A549 (cell line): ENCODE data around the gene EXOSC1. TPM values are rescaled to one million over a fixed set of nuclear protein-coding genes. Genes with fewer than 3 reads are reported as not detected.

Experiments used
- ATAC-seq, 2 experiments: fragments of 200-7000 bp in 1 of 2; fragments of >200 bp in 1 of 2; cut with Nextera tagmentation in 1 of 2; cut with Tn5 transposase in 1 of 2; 3 replicates each; pipeline versions ENCODE4 v1.8.0 to v1.9.1; 2018 to 2020; ENCODE audit warnings: mild to moderate bottlenecking in 1 of 2, moderate library complexity in 1 of 2
- CTCF ChIA-PET: fragments of 300-600 bp; sonication (Branson Sonifier 250); formaldehyde crosslinking; extraction: SDS; loops from one replicate; lab custom pipeline; 2021; ENCODE audit warnings: antibody characterized with exemption, inconsistent platforms; lab: Yijun Ruan, JAX
- POLR2A ChIA-PET: fragments of 350-600 bp; formaldehyde crosslinking; extraction: SDS; loops from one replicate; lab custom pipeline; 2021; ENCODE audit warnings: antibody characterized with exemption, inconsistent platforms; lab: Yijun Ruan, JAX
- DNase-seq, 2 experiments: peaks; one replicate each; pipeline versions ENCODE4 v3.0.0 to v3.0.0-alpha.2; 2011 to 2016; ENCODE audit warnings: low read depth in 1 of 2, low spot score in 1 of 2
- FAIRE-seq: peaks from 2 replicates; lab custom pipeline; 2011; peaks lifted over from hg19 to GRCh38; lab: Jason Lieb, UNC
- H3K27ac ChIP-seq, 2 experiments: fragments of >200 bp; sonication (Bioruptor Twin); formaldehyde crosslinking; 3 replicates each; pipeline ENCODE4 v1.5.1; 2016 to 2017
- H3K4me1 ChIP-seq: fragments of >200 bp; sonication (Bioruptor Twin); formaldehyde crosslinking; 3 replicates; pipeline ENCODE4 v1.6.1; 2016
- H3K4me2 ChIP-seq: fragments of >200 bp; sonication (Bioruptor Twin); formaldehyde crosslinking; 3 replicates; pipeline ENCODE4 v1.6.1; 2016
- H3K4me3 ChIP-seq: fragments of >200 bp; sonication (Bioruptor Twin); formaldehyde crosslinking; 3 replicates; pipeline ENCODE4 v1.5.1; 2016
- H3K9me3 ChIP-seq: fragments of >200 bp; sonication (Bioruptor Twin); formaldehyde crosslinking; 3 replicates; pipeline ENCODE4 v1.6.1; 2016
- BHLHE40 ChIP-seq: IDR thresholded peaks from 2 replicates; pipeline ENCODE4 v1.6.1; 2012; ENCODE audit warnings: low read depth, low read length, inconsistent platforms
- CBX2 ChIP-seq: fragments of 200-600 bp; sonication (generic); IDR thresholded peaks from 2 replicates; pipeline ENCODE4 v1.6.1; 2016; ENCODE audit warnings: low read depth, mild to moderate bottlenecking, borderline replicate concordance
- CHD2 ChIP-seq: fragments of 150-350 bp; IDR thresholded peaks from 2 replicates; pipeline ENCODE4 v1.6.1; 2014; ENCODE audit warnings: low read length; ENCODE audit not compliant: partially characterized antibody
- CTCF ChIP-seq: fragments of >200 bp; sonication (Bioruptor Twin); formaldehyde crosslinking; IDR thresholded peaks from 3 replicates; pipeline ENCODE4 v1.5.1; 2016
- EHMT2 ChIP-seq: fragments of 200-600 bp; sonication (generic); IDR thresholded peaks from 2 replicates; pipeline ENCODE4 v1.6.1; 2016; ENCODE audit warnings: antibody characterized with exemption, low read depth, mild to moderate bottlenecking, moderate library complexity
- EP300 ChIP-seq, 2 experiments: fragments of >200 bp; sonication (Bioruptor Twin); formaldehyde crosslinking; IDR thresholded peaks; 2 replicates in 1 of 2; 3 replicates in 1 of 2; pipeline ENCODE4 v1.6.1; 2016 to 2017
- ESRRA ChIP-seq: fragments of 150-350 bp; IDR thresholded peaks from 2 replicates; pipeline ENCODE4 v1.6.1; 2014; ENCODE audit warnings: mild to moderate bottlenecking, low read length, borderline replicate concordance
- FOSB ChIP-seq: fragments of 250-450 bp; sonication (Bioruptor Pico); IDR thresholded peaks from 2 replicates; pipeline ENCODE4 v1.5.0; 2020; ENCODE audit warnings: mild to moderate bottlenecking, moderate library complexity
- FOSL2 ChIP-seq, 2 experiments: fragments of 450-650 bp in 1 of 2; fragments of >200 bp in 1 of 2; sonication (Bioruptor Twin) in 1 of 2; formaldehyde crosslinking; IDR thresholded peaks; 2 replicates each; pipeline versions ENCODE4 v1.5.0 to v1.6.1; 2016 to 2020; ENCODE audit warnings: mild to moderate bottlenecking in 1 of 2, moderate library complexity in 1 of 2
- GATA3 ChIP-seq: IDR thresholded peaks from 2 replicates; pipeline ENCODE4 v1.6.1; 2012; ENCODE audit warnings: borderline replicate concordance
- HDAC2 ChIP-seq: fragments of 200-600 bp; sonication (generic); IDR thresholded peaks from 2 replicates; pipeline ENCODE4 v1.6.1; 2016
- HOXA7 ChIP-seq: fragments of 250-450 bp; sonication (Bioruptor Pico); IDR thresholded peaks from 2 replicates; pipeline ENCODE4 v1.5.0; 2020; ENCODE audit warnings: mild to moderate bottlenecking, moderate library complexity
- JUN ChIP-seq, 2 experiments: fragments of >200 bp; sonication (Bioruptor Twin); formaldehyde crosslinking; IDR thresholded peaks; 2 replicates in 1 of 2; 3 replicates in 1 of 2; pipeline ENCODE4 v1.6.1; 2016 to 2017
- JUNB ChIP-seq: fragments of >200 bp; sonication (Bioruptor Twin); formaldehyde crosslinking; IDR thresholded peaks from 2 replicates; pipeline ENCODE4 v1.6.1; 2016
- KDM5A ChIP-seq: fragments of 200-600 bp; sonication (generic); IDR thresholded peaks from 2 replicates; pipeline ENCODE4 v1.6.1; 2016; ENCODE audit warnings: antibody characterized with exemption, mild to moderate bottlenecking
- MAFK ChIP-seq: fragments of 450-650 bp; IDR thresholded peaks from 2 replicates; pipeline ENCODE4 v1.6.1; 2014; ENCODE audit not compliant: partially characterized antibody
- MAZ ChIP-seq: fragments of 150-350 bp; IDR thresholded peaks from 2 replicates; pipeline ENCODE4 v1.6.1; 2014; ENCODE audit warnings: antibody characterized with exemption, low read depth, low read length, borderline replicate concordance
- NFE2L2 ChIP-seq: fragments of 150-350 bp; conservative IDR thresholded peaks from 2 replicates; pipeline ENCODE4 v1.6.1; 2014; ENCODE audit warnings: low read length
- RAD21 ChIP-seq, 2 experiments: fragments of >200 bp in 1 of 2; sonication (Bioruptor Twin) in 1 of 2; formaldehyde crosslinking in 1 of 2; IDR thresholded peaks in 1 of 2; conservative IDR thresholded peaks in 1 of 2; 2 replicates in 1 of 2; 3 replicates in 1 of 2; pipeline ENCODE4 v1.6.1; 2012 to 2018; ENCODE audit warnings: inconsistent platforms in 1 of 2
- RCOR1 ChIP-seq: fragments of 150-350 bp; IDR thresholded peaks from 2 replicates; pipeline ENCODE4 v1.6.1; 2014; ENCODE audit warnings: antibody characterized with exemption, low read length, low read depth
- REST ChIP-seq: fragments of 200-600 bp; sonication (generic); IDR thresholded peaks from 2 replicates; pipeline ENCODE4 v1.6.1; 2016; ENCODE audit warnings: antibody characterized with exemption, mild to moderate bottlenecking, moderate library complexity
- TFCP2L1 ChIP-seq: fragments of 250-450 bp; sonication (Bioruptor Pico); IDR thresholded peaks from 2 replicates; pipeline ENCODE4 v1.5.0; 2021; ENCODE audit warnings: mild to moderate bottlenecking
- USF2 ChIP-seq: fragments of 450-650 bp; IDR thresholded peaks from 2 replicates; pipeline ENCODE4 v1.6.1; 2014; ENCODE audit warnings: antibody characterized with exemption
- ZSCAN20 ChIP-seq: fragments of 250-450 bp; sonication (Bioruptor Pico); IDR thresholded peaks from 2 replicates; pipeline ENCODE4 v1.8.0; 2022; ENCODE audit warnings: mild to moderate bottlenecking, moderate library complexity
- WGBS: methylation state at CpG from one replicate; pipeline ENCODE4 v1.1.6; 2017; ENCODE audit errors: missing lambda C conversion rate; 5-methylcytosine and 5-hydroxymethylcytosine counted together
- polyA plus RNA-seq, 4 experiments: library from polyadenylated mRNA; depleted of rRNA in 3 of 4; stranded (reverse); fragments of >200 nt; fragmentation: RNase III in 1 of 4; extraction: RNeasy Plus Mini Kit Qiagen cat#74134 plus additional on column Dnase treatment in 1 of 4; gene quantifications; 2 replicates in 3 of 4; 3 replicates in 1 of 4; pipeline ENCODE4 v1.2.3, GENCODE V29; 2011 to 2017

EXOSC1 gene
- polyA plus RNA-seq, 2 of the 4 experiments (the other 2 are of a cell fraction): 54.8 to 64.0 TPM

GRCh38 chr10:97465982-97466381 lies 20.2 kb upstream of the EXOSC1 start:
- no peak for DNase-seq
- ChIA-PET POLR2A (interaction anchor here (1.5 kb wide), 1 partner anchor 88 kb away, joined by 3 read pairs; no protein-coding TSS in a partner anchor), CTCF (interaction anchor here (0.9 to 12.9 kb wide), 11 partner anchors 11 to 265 kb away, joined by 3 to 218 read pairs (median 15); partner anchors contain the start of genes ANKRD2 and UBTD1)
- no peak overlapping the region for H3K4me2 ChIP-seq
- 83% methylated on average over 3 of the region's 7 CpGs for WGBS
- no peaks in the 10 kb centered on the region for H3K9me3 ChIP-seq
- no peak overlapping the region for H3K4me3 ChIP-seq
- H3K27ac ChIP-seq: no peak overlapping the region
- peak in 1 of 2 experiments; percentile 6; a peak in 2 of 6 replicates for ATAC-seq
- TF ChIP-seq REST (no peak), BHLHE40 (no peak)
- H3K4me1 ChIP-seq: peaks cover 8% of the 10 kb centered on the region
- FAIRE-seq: no peak

GRCh38 chr10:97464226-97464625 lies 18.4 kb upstream of the EXOSC1 start:
- peak; percentile 18 for FAIRE-seq
- CTCF ChIA-PET: interaction anchor here (0.6 to 12.9 kb wide), 38 partner anchors 10 to 670 kb away, joined by 3 to 218 read pairs (median 4); partner anchors contain the start of gene R3HCC1L

GRCh38 chr10:97463363-97464132 lies 17.7 kb upstream of the EXOSC1 start:
- H3K27ac ChIP-seq: peak overlapping the region in 1 of 2 experiments; percentile 10; a peak in 1 of 6 replicates
- WGBS: 58% methylated on average over 4 of the region's 4 CpGs
- POLR2A ChIA-PET: no interaction called here
- H3K4me3 ChIP-seq: no peak overlapping the region
- peak; percentile 76 for FAIRE-seq
- DNase-seq: peak; percentile 62 to 63
- H3K4me2 ChIP-seq: no peak overlapping the region
- CTCF ChIA-PET: interaction anchor here (0.6 to 12.9 kb wide), 39 partner anchors 11 to 268 kb away, joined by 3 to 218 read pairs (median 4); partner anchors contain the start of gene ANKRD2
- peak; percentile 67 to 75; a peak in 5 of 6 replicates for ATAC-seq
- H3K4me1 ChIP-seq: peaks cover 8% of the 10 kb centered on the region
- H3K9me3 ChIP-seq: no peaks in the 10 kb centered on the region
- TF ChIP-seq HDAC2: no peak
- no peak for TF ChIP-seq EHMT2
- TF ChIP-seq MAFK: no peak
- TF ChIP-seq JUN (IDR thresholded peaks at IDR 0.05): 0 out of 5 replicates have a peak, but pooled peaks of 1 of the 2 experiments have one; percentile 28
- no peak for TF ChIP-seq REST
- 0 out of 2 replicates have a peak, but pooled peaks have one; percentile 10 for TF ChIP-seq GATA3
- peak; percentile 83 to 84 for TF ChIP-seq RAD21 (conservative IDR thresholded peaks at IDR 0.05 in 1 of 2, IDR thresholded peaks at IDR 0.05 in 1 of 2)
- TF ChIP-seq USF2: no peak
- peak; percentile 95 for TF ChIP-seq CTCF
- no peak for TF ChIP-seq KDM5A
- TF ChIP-seq RCOR1: no peak
- TF ChIP-seq FOSL2 (IDR thresholded peaks at IDR 0.05): no peak
- TF ChIP-seq FOSL2 (CRISPR knock-in tag; IDR thresholded peaks at IDR 0.05): no peak
- no peak for TF ChIP-seq ESRRA
- TF ChIP-seq EP300 (IDR thresholded peaks at IDR 0.05): no peak

More at GRCh38 chr10:97464226-97464625, 18.4 kb upstream of the EXOSC1 start:
- H3K4me1 ChIP-seq: peaks cover 8% of the 10 kb centered on the region
- ATAC-seq (peak in 1 of 2 experiments; percentile 12; a peak in 3 of 6 replicates), DNase-seq (no peak)
- no peaks in the 10 kb centered on the region for H3K9me3 ChIP-seq
- peak overlapping the region in 1 of 2 experiments; percentile 10; a peak in 1 of 6 replicates for H3K27ac ChIP-seq
- 60% methylated on average over 1 of the region's 1 CpG for WGBS
- H3K4me2 ChIP-seq: no peak overlapping the region
- H3K4me3 ChIP-seq: no peak overlapping the region
- TF ChIP-seq FOSB (CRISPR knock-in tag): no peak
- no peak for TF ChIP-seq KDM5A
- TF ChIP-seq NFE2L2: no peak
- no peak for TF ChIP-seq ZSCAN20 (CRISPR knock-in tag)
- TF ChIP-seq EHMT2: no peak
- TF ChIP-seq TFCP2L1 (CRISPR knock-in tag): no peak
- no peak for TF ChIP-seq MAFK
- TF ChIP-seq MAZ: no peak
- TF ChIP-seq CHD2: no peak
- TF ChIP-seq HOXA7 (CRISPR knock-in tag): no peak
- no peak for TF ChIP-seq JUNB
- no peak for TF ChIP-seq ESRRA
- TF ChIP-seq BHLHE40: no peak
- TF ChIP-seq CBX2: no peak
- POLR2A ChIA-PET: interaction anchor here (0.9 kb wide), 1 partner anchor 10 kb away, joined by 4 read pairs; no protein-coding TSS in a partner anchor
